GM18499 (cell line): ENCODE measurements around the gene KCNE4.
"Not testable (repeated sequence)": the region's sequence is repeated elsewhere in the genome, so short reads cannot be mapped to it uniquely, and the experiment has no call there.

Experiments
- ATAC-seq: cut with Tn5 transposase; IDR thresholded peaks from one replicate; pipeline ENCODE4 v1.9.1; 2021; ENCODE audit warnings: moderate number of reproducible peaks; ENCODE audit not compliant: insufficient read depth, unreplicated experiment

Gene KCNE4

DNA sequence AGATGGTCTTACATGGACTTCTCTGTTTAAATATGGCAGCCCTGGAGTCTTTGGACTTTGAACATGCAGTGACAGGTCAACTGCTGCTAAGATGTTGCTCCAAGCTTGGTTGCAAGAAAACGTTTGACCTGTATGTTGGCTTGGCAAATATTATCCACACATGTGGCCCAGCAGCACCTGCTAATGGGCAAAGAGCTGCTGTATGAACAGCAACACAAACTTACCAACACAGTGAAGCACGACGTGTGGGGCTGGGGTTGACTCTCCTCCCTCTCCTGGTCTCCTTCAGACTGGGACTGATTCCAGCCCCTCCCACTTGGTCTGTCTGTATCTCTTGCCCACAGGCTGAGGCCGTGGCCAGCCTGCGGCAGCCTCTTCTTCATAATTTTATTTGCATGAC lies 3.8 kb downstream of the KCNE4 start:
- ATAC-seq, result no peak

DNA sequence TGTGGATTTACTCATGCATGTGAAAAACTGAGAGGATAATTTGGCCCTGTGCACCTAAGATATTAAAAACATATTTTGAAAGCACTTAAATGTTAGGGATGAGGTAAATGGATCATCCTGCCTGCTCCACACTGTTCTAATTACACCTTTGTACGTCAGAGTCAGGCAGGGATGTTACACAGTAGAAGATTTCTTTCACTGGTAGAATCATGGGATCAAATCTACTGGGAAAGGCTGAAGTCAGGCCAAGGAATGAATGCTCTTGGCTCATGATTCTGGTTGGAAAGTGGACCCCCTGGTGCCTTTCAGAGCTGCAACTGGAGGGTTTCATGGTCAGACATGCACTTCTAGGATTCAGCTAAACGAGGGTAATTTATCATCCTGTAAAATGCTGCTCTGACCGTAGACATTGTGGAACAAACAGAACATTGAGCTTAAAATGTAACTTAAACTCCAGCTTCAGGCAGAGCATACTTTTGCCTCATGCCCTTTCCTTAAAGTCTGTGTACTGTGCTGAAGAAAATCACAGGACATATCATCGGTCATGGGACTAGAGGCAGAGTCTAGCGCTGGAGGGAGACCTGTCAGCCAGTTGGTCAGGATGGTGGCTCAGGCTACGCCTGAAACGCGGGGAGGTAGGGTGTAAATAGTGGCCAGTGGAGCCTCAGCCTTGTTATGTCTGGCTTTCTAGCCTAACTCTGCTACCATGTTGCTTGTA lies 4.9 kb downstream of the KCNE4 start:
- no peak for ATAC-seq

DNA sequence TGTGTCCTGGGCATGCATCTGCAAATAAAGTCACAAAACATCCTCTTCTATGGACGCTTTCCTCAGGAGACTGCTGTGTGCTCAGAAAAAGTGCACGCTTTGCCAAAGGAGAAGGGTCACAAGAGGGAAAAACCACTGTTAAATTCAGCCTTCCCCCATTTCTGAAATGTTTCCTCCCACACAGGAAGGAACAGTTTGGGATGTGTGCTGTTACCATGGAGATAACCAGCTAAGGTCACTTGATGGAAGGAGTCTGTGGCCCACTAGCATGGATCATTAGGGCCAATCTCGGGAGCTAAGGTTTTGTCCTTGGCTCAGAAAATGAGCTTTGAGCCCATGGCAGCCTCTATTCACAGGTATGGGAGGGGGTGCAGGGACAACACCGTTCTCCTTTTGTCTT lies 5.6 kb downstream of the KCNE4 start:
- ATAC-seq, result no peak

DNA sequence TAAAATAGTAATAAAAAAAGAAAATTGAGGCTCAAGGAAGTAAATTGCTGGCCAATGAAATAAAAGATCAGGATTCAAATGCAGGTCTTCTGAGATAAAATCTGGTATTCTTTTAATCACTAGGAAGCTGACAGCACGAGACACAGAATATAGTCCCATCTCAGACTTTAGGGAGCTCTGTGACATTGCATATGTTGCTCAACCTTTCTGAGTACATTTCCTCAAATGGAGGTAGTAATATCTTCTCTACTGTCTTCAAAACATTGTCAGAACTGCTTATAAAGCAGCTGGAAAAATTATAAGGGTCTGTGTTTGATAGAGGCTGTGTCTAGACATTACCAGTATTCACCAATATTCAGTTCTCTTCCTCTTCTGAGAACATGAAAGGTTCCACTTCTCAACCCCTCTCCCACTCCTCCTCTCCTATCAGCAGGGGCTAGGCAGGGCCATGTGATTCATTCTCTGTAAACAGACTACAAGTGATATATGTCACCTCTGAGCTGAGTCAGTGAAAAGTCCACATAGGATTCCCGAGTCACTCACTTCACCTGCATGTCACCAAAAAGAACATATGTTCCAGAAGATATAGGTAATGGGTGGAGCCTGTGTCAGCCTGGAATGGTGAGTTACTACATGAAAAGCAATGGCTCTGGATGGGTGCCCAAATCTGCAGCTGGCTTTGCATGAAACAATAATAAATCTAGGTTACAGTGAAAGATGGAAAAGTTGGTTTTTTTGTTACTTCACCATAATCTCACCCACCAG lies 7.1 kb downstream of the KCNE4 start:
- ATAC-seq, result no peak

- ATAC-seq, result no peak
These were observed 8.3 kb downstream of the KCNE4 start for GRCh38 chr2:223060201-223060825.

DNA sequence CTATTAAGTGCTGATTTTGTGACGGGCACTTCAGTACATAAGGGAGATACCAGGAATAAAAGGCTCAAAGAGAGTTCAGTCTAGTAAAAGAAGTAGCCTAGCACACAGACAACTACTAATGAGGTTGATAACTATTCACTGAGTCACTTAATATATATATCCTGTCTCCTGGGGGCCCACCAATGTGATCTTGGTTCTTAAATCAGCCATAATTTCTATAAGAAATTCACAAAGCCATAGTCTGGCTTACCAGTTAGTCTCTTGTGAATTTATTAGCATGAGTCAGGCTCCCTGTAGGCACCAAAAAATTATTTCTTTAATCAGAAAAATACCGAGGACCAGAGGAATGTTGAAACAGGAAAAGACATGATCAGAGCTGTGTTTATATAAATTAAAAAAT lies 10.4 kb downstream of the KCNE4 start:
- ATAC-seq, result no peak

DNA sequence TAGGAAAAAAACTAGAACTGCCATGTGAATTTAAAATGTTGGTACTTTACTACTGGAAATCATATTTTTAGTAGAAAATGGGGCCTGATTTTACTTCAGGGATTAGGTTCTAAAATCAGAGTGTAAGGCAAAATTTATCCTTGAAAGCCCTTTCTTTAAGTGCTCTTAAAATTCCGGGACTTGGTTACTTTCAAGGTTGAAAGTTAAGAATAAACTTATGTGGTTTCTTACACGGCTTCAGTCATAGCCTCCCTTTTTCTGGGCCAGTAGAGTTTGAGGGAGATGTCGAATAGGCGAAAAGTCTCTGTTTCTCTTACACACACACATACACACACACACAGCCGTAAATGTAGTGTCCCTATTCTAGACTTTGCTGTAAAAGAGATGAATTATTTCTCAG lies 13.1 kb downstream of the KCNE4 start:
- no peak for ATAC-seq

DNA sequence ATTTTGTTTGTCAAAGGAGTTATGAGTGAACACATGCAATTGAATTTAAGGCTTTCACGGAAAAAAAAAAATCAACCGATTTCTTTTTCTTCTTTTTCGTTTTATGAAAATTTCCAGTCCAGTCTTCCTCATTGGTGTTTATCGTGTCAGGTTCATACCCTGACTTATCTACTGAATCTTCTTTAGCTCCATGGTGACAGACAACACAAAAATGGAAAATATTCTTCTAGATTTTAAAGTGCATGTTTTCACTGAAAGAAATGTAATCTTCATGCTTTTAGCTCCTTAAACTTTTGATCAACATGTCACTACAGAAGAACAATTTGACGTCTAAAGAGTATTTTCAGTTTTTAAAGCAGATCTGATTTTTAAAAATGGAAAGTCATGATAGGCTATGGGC lies 14.7 kb downstream of the KCNE4 start:
- no peak for ATAC-seq

DNA sequence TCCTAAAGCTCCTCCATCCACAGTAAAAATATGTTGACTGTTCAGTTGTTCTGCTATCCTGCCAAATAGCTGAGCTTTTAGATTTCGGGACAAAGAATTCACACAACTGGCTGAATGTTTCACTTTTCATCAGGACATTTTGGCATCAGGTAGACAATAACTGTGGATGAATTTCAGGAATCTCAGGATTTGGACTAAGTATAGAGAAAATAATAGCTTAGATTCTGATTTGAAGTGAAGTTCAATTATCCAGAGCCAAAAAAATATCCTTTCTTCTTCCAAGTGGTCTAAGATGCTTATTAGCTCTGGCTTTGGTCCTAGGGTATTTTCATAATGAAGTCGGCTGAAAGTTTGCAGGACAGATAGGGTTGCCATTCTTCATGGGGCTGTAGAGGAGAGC lies 16.1 kb downstream of the KCNE4 start:
- ATAC-seq, result no peak

- no peak for ATAC-seq
These were observed 17.5 kb downstream of the KCNE4 start for GRCh38 chr2:223069465-223069864.

- ATAC-seq, result no peak
These were observed 18.0 kb downstream of the KCNE4 start for GRCh38 chr2:223069988-223070387.

DNA sequence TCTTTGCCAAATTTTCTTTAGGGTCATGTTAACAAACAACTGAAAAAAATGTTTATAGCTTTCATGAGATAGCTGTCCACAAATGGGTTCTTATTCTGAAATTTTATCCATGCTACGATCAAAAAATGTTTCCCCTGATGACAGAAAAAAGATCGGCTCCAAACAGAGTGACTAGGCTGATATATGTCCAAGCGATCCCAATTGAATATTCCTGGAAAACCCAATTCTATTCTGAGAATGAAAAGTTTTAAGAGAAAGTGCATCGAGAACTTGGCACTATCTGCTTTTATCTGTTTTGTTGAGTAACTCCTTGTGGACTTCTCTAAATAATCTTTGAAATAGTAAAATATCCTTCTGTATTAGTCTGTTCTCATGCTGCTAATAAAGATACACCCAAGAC lies 19.1 kb downstream of the KCNE4 start:
- ATAC-seq, result no peak

- no peak for ATAC-seq
These were observed 20.8 kb downstream of the KCNE4 start for GRCh38 chr2:223072826-223073225.

DNA sequence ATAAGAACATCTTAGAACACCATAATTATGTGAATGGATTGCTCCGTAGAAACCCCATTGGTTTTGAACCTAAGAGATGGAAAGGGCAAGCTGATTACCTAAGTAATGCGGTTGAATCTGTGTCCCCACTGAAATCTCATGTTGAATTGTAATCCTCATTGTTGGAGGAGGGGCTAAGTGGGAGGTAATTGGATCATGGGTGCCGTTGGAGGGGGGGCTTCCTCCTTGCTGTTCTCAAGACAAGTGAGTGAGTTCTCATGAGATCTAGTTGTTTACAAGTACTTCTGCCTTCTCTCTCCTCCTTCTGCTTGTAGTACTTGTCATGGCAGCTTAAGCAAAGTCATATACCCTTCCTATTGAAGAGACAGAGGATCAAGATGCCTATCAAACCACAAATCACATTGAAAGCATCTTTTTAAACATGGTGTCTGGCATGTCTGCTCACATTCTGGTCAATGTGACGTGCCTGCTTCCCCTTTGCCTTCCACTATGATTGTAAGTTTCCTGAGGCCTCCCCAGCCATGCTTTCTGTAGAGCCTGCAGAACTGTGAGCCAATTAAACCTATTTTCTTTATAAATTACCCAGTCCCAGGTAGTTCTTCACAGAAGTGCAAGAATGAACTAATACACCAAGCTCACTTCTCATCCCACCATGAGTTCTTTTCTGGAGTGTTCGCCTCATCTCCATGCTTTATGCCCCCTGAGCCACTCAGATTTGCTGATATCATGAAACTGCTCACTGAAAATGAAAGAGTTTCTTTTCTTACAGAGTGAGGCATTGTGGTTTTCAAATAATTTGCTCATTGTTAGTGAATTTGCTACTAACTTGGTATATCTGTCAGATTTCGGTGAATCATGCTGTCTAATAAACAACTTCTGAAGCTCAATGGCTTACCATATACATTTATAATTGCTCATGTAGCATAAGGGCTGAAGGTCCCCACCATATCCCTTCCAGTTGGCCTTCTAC lies 23.6 kb downstream of the KCNE4 start:
- ATAC-seq, result peak; percentile 85

GRCh38 chr2:223076573-223076972 lies 24.6 kb downstream of the KCNE4 start:
- ATAC-seq, result no peak

GRCh38 chr2:223078482-223078881 lies 26.5 kb downstream of the KCNE4 start:
- no peak for ATAC-seq

GRCh38 chr2:223079378-223079777 lies 27.4 kb downstream of the KCNE4 start:
- no peak for ATAC-seq

DNA sequence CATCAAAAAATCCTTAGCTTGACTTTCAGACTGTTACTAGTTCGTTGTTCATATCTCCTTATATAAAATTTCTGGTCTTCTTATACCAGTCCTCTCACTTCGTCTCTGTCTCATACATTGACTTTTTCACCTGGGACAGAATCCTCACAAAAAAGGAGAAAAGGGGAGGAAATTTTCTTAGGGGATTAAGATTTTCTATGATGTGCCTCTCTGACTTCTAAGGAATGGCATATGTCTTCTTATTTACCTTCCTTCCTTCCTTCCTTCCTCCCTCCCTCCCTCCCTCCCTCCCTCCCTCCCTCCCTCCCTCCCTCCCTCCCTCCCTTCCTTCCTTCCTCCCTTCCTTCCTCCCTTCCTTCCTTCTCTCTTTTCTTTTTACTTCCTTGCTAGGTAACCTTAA lies 27.9 kb downstream of the KCNE4 start:
- ATAC-seq, result no peak

GRCh38 chr2:223080790-223081360 lies 28.9 kb downstream of the KCNE4 start:
- ATAC-seq, result not testable (repeated sequence)

- ATAC-seq, result no peak
These were observed 29.8 kb downstream of the KCNE4 start for GRCh38 chr2:223081789-223082188.
